ENCODE data around the gene HDAC4.

Gene HDAC4

DNA sequence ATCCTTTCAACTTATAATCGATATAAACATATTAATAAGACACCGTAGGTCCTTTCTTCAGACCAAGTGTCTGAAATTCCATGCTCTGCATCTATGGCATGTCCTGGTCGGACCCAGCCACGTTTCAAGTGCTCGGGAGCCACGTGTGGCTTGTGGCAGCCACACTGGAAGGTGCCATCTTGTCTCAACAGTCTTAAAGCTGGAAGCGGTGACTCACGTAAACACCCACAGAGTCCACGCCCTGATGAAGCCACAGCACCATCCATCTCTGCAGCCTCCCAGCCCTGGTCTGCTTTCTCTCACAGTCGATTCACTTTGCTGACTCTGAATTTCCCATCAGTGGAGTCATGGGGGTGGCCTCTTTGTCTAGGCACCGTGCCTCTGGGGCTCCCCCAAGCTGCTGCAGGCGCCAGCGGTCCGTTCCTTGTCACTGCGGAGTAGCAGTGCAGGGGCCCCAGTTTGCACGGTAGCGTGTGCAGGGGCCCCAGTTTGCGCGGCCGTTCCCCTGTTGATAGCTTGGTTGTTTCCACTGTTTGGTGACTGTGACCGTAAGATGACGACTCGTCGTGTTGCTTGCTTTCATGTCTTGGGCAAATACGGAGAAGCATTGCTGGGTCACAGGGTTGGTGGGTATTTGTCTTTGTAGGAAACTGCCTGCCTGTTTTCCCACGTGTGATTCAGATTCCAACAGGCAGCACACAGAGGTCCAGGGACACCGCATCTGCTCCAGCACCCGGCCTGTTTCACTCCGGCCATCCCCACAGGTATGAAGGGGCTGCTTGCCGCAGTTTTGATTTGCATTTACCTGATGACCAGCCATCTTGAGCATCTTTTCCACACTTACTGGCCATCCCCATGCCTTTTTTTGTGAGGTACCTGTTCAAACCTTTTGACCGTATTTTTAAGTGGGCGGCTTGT is 240.3 kb downstream of the HDAC4 start:
- no peak for DNase-seq

DNA sequence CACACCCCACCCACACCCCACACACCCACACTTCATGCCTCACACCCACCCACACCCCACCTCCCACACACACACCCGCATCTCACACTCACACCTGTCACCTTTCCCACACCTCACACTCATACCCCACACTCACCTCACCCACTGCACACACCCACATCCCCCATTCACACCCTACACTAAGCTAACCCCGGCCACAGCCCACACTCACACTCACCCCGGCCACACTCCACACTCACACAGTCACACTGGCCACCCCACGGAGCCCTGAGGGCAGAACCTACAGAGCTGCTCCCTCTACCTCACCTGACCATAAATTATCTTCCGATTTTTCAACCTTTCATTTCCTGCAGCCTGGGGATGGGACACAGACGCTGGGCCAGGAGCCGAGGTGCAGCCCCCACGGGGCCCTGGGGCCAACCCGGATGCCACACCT is 241.3 kb downstream of the HDAC4 start:
- no peak for DNase-seq

DNA sequence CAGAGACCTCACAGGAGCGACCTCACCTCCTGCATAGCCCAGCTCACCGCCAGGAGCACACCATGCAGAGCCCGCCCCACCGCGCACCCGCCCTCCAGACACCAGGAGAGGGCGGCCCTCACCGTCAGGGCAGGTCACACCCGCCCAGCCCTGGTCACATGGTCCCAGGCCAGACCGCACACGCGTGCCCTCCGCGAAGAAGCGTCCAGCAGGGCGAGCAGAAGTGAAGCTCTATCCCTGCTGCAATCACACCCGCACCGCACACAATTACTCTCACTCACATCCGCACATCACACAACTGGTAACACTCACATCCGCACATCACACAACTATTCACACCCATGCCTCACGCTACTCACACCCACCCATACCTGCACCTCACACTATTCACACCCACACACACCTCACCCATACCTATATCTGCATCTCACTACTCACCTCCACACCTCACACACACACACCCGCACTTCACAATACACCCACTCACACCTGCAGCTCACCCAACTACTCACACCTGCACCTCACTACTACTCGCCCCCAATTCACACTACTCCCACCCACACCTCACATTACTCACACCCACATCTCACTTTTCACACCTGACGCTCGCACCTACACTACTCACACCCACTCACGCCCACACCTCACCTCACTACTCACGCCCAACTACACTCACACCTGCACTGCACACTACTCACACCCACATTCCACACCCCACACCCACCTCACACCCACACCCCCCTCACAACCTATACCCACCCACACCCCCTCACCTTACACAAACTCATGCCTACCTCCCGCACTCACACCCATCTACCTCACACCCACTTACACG is 242.0 kb downstream of the HDAC4 start:
- DNase-seq = no peak

DNA sequence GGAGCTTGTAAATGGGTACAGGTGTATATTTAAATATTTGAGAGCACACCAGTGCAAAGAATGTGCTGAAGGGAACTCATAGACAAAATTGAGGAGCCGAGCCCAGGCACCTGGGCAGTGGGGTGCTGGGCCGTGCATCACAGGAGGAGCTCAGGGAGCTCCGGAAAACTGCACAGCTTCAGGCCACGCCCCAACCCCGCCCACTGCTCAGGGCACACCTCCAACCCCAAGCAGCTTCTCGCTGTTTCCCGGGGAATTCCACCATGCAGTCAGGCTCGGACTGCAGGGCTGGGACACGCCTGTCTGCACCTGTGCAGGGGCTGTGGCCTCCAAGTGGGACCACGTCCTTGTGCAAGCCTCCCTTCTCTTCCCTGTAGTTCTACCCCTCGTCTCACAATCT is 243.0 kb downstream of the HDAC4 start:
- DNase-seq = no peak

DNA sequence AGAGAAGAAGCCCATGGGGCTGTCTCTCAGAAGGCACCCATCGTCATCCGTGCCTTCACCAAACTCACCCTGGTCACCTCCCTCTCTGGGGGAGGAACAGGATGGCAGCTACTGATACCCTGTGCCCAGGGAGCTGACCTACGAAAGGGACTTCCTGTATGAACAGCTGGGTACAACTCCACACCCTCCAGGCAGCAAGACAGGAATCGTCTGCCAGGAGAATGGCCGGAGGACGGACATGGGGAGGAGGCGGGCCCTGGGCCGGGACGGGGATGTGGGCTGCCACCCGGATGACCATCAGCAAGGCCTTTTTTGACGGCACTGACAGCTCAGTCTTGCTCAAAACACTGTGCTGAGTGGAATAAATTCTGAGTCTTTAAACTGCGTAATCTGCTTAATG is 243.6 kb downstream of the HDAC4 start:
- no peak for DNase-seq

DNA sequence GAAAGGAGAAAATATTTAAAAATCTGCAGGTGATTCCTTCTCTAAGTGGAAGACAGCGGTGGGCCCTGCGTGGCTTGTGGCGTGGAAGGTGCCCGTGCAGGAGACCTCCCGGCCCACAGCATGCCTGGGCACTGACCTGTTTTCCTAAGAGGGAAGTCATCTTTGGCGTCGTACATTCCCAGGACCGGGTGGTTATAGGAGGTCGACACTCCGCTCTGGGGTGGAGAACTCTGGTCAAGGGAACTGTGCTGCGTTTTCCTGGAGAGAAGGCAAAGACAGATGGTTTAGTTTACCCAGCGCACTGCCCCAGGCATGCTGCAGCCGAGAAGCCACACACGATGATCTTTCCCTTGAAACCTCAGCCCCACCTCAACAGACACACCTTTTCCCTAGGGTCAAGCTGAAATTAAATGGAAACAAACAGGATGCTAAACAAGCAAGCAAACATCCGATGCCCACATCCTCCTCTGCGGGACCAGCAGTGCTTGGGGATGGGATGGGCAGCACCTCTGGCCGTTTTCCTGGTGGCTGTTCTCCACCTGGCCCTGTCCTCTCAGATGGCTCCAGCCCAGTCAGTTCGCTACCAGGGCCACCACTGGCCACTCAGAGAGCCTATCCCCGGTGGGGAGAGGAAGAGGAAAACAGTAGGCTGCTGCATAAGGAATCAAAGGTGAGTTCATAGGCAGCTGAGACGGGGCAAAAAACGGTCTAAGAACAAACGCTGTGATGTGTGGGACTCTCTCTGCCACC is 244.1 kb downstream of the HDAC4 start:
- DNase-seq = no peak

DNA sequence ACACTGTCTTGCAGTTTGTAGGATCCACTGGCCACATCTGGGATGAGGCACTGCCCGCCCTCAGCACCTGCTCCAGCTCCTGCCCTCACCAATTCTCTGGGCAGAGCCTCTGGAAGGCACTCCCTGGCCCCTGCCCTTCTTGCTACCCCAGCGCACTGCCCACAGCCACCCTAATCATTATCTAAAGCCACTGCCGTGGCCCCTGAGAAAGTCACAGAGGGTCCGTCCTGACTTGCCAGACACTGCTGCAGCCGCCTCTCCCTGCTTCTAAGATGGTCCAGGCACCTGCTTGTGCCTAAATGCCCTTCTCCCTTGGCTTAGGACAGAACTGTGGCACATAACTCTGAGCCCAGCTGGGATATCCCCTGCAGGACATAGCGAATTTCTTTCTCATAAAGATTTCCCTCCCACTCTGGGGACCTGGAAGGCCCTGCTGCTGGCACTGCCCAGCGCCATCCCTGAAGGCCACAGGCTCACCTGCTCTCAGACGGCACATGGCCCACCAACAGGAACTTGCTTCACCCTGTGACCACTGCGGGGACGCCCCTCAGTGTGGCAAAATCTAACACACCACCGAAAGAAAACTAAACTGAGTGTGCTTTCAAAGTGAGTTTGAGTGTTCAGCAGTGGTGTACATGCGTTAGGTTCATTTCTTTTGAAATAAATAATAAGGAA is 244.9 kb downstream of the HDAC4 start:
- no peak for DNase-seq

DNA sequence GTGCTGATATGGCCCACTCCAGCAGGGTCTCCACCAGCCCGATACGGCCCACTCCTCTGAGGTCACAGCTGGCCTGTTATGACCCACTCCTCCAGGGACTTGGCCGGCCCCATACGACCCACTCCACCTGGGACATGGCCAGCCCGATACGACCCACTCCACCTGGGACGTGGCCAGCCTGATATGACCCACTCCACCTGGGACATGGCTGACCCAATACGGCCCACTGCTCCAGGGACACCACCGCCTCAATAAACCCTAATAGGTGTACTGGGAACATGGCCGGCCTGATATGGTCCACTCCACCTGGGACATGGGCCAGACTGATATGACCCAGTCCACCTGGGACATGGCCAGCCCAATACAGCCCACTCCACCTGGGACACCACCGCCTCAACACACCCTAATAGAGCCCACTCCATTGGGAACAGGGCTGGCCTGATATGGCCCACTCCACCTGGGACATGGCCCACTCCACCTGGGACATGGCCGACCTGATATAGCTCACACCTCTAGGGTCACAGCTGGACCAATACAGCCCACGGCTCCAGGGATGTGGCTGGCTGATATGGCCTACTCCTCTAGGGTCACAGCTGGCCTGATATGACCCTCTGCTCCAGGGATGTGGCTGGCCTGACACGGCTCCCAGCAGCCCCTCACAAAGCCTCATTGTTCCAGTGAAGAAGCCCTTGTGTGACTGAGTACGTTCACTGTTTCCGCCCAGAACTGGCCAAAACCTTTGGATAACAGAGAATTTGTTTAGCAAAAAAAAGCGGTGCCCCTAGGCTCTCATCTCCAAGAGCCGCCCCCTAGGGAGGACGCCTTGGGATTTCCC is 245.6 kb downstream of the HDAC4 start:
- no peak for DNase-seq

DNA sequence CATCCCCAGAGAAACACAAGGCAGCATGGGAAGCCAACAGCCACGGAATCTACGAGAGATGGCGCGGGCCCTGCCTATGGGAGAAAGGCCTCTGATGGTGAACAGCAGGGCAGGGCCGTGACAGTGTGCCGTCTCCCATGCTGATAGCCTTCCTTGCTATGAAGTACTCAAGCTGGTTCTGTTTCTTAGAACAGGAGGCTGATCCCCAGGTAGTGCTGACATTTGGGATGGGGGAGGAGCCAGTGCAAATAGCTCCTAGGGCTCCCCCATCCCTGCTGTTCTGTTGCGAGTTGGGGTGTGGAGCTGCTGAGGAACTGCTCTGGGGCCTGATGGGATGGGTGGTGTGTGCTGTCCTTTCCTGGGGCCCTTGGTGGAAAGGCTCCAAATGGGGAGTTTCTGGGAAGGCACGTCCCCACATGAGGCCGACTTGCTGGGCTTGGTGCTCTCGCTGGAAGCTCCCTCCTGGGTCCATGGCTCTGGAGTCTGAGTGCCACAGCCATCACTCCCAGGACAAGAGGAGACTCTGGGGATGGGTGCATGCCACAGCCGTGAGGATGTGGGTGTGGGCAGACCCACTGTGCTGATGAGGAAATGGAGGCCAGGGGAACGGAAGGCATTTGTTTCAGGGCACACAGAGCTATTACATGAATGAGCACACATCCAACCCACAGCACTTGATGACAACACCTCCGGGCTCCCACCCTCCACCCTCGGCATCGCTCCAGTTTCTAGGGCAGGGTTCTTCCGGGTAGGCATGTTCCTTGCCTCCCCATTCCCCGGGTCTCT is 246.8 kb downstream of the HDAC4 start:
- DNase-seq = no peak

DNA sequence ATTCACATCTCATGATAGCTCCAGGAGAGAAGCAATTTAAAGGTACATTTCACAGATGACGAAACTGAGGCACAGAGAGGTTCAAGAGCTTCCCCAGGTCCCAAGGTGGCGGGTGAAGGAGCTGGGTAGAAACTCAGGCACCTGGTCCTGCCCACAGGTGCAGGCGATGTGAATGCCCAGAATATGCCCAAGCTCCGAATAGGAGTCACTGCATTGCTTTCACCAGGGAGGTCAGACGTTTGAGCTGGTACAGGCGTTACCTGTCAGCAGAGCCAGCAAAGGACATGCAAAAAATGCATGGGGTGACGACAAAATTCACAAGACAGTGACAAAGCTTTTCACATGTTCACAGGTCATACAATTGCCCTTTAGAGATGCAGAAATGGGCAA is 247.9 kb downstream of the HDAC4 start:
- no peak for DNase-seq

DNA sequence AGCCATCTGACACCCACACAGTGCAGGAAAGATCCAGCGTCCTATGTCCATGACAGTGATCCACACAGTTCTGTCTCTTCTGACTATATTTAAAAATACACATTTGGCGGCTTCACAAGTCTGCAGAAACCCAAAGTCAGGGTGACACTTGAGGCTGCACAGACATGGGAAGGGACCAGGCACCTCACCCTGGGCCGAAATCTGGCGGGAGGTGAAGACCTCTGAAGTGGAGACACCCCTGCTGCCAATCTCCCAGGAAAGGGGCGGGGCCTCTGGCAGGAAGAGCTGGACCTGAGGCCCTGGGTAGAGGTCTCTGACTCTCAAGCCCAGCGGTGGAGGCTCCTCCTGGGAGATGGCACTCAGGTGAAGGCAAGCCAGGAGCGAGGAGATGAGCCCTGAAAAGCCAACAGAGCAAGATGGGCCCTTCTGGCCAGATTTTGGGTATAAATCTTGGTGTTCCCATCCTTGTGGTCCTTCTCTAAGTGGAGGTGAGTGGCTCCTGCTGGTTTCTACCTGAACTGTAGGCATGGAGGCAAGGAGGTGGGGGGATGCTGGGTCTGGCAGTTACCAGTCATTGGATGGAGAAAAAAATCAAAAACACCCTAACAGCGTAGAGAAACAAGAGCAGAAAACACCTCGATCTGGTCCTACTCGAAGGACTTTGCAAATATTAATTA is 248.4 kb downstream of the HDAC4 start:
- DNase-seq = no peak

DNA sequence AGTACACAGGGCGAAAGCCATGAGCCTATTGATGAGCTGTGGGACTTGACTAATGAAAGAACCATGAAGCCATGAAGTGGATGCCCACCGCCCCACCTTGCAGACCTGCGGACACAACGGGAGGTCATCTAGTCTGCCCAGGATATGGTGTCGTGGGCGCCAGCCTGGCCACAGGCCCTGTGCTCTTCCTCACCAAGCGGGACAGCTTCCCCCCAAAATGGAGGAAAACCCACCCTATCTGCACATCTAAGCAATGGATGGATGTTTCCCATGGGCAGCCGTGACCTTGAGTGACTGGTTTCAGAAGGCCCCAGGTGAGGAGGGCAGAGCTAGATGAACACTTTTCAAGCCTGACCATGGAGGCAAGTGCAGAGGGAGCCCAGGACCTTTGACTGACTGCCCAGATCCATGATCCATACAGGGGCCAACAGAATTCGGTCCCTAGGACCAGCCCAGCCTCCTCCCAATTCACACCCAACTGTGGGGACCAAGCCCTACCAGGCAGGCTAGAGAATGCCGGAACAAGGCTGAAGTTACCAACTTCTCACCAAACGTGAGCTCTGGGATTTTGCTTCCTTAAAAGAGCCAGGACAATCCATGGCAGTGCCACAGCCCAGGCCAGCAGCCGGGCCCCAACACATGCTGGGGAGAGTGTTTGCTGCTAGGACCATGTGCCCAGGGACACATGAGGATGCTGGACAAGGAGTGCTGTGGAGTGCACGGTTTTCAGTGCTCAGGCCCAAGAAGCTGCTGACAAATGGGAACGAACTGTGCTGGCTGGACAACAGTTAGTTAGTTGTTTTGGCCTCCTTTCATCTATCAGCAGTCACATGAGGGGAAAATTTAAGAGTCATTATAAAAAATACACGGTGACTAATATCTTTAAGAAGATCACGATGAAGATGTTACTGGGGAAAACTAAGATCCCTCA is 249.4 kb downstream of the HDAC4 start:
- no peak for DNase-seq

DNA sequence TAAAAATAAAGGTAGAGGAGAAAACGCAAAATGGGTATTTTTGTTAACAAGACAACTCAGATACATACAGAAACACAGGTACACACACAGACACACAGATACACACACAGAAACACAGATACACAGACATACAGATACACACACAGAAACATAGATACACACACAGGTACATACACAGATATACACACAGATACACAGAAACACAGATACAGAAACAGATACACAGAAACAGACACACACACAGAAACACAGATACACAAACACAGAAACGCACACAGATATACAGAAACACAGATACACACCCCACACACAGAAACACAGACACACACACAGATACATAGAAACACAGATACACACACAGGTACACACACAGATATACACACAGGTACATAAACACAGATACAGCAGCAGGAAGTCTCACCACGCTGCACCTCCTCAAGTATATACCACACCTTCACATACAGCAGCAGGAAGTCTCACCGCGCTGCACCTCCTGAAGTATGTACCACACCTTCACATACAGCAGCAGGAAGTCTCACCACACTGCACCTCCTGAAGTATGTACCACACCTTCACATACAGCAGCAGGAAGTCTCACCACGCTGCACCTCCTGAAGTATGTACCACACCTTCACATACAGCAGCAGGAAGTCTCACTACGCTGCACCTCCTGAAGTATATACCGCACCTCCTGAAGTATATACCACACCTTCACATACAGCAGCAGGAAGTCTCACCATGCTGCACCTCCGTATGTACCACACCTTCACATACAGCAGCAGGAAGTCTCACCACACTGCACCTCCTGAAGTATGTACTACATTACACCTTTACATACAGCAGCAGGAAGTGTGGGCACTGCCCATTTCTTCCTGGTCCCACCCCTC is 250.5 kb downstream of the HDAC4 start:
- DNase-seq = no peak

DNA sequence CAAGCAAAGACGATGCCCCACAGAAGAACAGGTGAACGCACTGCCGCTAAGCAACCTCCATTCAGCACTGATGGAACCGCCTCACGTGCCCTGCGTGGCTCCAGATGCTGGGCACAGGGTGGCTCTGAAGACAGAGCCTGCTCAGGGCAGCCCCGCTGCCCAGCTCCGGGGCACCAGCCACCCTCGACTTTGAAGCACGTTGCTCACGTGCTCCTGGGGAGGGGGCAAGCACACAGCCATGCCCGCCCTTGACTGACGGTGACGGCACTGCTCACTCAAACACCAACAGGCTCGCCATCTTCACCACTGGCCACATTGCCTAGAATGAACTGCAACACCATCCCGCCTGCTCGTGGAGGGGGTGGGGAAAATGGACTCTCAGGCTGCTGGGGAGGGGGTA is 251.3 kb downstream of the HDAC4 start:
- no peak for DNase-seq

DNA sequence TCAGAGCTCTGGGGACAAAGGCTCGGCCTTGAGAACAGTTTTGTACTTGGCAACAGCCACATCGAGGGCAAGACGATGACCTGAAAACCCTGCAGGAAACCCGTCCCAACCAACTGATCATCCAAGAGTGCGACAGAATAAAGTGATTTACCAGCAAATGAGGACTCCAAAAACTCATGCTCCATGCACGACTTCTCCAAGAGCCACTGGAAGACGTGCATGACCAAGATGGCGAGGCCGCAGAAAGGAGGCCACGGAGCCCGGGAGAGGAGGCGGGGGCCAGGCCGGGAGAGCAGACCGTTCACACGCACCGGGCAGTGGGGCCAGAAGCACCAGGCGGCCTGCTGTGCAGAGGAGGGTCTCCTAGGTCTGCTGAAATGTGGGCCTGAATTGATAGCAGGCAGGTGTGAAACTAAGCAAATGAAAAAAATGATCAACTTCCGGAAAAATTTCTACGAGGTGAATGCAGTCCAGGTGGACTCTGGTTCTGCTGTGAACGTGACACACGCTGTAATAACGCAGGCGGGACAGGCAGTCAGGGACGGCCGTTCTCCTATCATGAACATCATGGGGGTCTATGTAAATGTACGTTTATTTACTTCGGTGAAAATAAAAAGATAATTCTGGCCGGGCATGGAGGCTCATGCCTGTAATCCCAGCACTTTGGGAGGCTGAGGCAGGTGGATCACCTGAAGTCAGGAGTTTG is 252.2 kb downstream of the HDAC4 start:
- no peak for DNase-seq

DNA sequence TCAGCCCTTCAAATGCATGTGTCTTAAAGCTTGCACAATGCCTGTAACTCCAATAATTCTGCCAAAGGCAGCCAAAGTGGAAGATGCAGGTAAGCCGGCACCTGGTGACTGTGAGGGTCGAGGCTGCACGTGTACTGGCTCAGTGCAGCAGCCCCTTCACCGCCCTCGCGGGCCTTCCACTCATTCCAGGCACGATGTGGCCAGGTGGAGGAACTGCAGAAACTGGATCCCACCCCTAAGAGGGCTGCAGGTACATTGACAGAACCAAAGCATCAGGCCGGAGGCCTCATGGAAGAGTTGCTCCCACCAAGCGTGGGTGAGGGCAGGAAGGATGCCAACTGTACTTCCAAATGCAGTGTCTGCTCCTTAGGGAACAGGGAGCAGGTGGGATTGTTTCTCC is 253.4 kb downstream of the HDAC4 start:
- DNase-seq = no peak

DNA sequence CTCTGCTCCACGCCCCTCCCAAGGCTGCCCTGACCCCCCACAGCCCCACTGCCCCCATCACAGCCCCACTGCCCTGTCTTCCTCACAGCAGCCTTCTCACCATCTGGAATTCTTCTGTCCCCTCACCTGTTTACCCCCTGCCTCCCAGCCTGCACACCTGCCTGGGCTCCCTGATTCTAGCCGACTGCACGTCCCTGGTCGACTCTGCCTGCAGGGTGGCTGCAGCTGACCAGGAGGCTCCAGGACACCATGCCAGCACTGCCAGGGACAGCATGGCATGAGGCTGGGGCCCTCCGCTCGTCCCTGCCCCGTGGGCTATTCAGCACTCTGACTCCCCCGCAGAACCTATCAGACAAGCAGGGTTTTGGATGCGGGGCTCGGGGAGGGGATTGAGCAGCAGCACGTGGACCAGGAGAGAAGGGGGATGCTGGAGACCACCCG is 254.1 kb downstream of the HDAC4 start:
- DNase-seq = no peak

All from stimulated activated CD8-positive, alpha-beta memory T cell treated with anti-CD3 and anti-CD28 coated beads, Interleukin-4, amount 100 ng/mL, for 48 hours (primary cell).